NCI-H2081 (cell line): ENCODE results near the gene PNKP.

ENCODE experiments used
- DNase-seq, 2 experiments: peaks; one replicate each; lab custom pipeline; 2025; lab: John Stamatoyannopoulos, UW

The PNKP gene

GRCh38 chr19:49860336-49861102 lies 6.9 kb downstream of the PNKP start:
- no peak for DNase-seq

GRCh38 chr19:49859682-49860335 lies 7.6 kb downstream of the PNKP start:
- DNase-seq: no peak

DNA sequence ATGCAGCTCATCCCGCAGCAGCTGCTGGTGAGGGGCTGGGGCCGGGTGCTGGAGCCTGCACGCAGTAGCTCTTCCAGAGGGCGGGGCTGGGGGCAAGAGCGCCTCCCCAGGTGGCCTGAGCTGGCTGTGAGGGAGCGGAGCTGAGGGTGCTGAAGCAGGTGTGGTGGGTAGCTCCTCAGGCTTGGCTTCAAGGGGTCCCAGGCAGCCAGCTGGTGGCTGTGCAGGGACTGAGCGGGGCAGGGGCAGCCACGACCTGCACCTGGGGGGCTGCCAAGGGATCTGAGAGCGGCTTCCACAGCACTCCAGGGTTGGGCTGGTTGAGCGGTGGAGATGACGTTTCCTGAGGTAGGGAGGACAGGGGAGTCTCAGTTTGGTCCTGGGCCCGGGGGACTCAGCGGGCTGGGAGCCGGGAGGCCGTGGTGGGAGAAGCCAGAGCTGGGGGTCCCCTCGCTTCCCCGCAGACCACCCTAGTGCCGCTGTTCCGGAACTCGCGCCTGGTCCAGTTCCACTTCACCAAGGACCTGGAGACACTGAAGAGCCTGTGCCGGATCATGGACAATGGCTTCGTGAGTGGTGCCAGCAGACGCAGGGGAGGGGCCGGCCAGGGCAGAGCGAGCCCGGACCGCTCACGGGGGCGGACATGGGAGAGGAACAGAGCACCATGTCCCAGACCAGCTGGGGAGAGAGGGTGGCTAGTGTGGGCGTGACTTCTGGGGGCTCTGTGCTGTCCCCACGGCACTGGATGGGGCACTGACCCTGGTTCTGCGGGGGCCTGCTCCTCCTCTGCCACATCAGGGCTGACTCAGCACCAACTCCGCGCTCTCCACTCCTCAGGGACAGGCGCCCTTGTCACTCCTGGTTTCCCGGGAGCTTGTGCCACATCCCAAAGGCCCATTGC lies 9.0 kb downstream of the PNKP start:
- no peak for DNase-seq

- no peak for DNase-seq
Observed at GRCh38 chr19:49857838-49858087, 9.6 kb downstream of the PNKP start.

- no peak for DNase-seq
Observed at GRCh38 chr19:49857061-49857837, 10.1 kb downstream of the PNKP start.

DNA sequence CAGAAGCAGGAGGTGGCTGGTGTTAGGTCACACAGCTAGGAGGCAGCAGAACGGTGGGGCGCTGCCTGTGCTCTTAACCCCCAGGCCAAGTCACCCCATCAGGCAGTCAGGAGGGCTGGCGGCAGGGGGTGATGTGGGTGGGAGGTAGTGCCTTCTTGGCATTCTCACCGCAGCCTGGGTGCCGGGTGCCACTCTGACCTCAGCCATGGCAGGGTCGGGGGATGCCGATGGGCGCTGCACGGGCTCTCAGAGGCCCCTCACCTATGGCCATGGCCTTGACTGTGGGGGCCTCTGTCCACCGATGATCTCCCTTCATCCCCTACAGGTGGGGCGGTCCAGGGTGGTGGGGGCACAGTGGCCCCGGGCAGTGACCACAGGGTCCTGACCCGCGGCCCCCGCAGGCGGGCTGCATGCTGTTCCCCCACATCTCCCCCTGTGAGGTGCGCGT lies 10.8 kb downstream of the PNKP start:
- no peak for DNase-seq

DNA sequence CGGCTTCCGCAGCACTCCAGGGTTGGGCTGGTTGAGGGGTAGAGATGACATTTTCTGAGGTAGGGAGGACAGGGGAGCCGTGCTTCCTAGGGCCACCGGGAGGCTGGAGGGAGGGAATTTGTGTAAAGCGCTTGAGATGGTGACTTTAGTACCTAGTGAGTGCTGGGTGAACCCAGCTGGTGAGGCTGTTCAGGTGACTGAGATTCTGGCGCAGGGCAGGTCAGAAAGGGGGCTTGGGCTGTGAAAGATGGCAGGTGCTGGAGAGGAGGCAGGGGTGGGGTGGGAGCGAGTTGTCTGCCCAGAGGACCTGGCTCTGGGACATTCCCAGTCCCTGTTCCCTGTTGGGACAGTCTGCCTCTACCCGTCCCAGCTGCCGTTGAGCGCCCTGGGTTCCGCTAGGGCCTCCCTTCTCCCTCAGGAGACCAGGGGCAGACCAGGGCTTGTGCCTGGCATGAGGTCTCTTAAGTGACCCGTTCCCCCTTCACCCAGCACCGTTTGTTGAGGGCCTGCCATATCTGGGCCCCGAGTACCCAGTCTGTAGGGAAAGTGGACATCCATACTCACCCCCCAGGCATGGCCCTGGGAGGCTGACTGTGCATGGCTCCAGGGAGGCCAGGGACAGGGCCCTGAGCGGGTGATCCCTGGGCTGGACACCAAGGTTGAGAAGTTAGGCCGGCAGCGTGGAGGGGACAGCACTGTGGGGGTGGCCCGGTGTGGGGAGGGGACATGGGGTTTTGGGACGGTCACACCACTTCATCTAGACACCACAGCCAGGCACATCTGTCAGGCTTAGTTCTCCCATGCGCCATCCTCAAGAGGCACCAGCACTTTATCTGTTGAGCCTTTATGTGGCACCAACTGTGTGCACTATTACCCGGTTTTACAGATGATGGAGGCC lies 11.5 kb downstream of the PNKP start:
- DNase-seq: no peak

DNA sequence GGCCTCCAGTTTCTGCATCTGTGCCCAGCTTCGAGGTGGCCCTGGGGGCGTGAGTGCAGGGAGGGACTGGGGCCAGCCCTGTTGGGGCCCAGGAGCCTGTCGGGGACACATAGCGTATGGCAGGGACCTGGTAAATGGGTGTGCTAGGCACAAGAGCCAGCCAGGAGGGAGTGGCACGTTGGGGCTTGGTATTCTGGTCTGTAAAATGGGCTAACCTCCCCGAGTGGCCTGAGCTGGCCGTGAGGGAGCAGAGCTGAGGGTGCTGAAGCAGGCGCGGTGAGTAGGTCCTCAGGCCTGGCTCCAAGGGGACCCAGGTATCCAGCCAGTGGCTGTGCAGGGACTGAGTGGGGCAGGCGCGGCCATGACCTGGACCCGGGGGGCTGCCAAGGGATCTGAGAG lies 12.1 kb downstream of the PNKP start:
- DNase-seq: no peak

- DNase-seq: no peak
Observed at GRCh38 chr19:49854378-49855263, 12.8 kb downstream of the PNKP start.

- no peak for DNase-seq
Observed at GRCh38 chr19:49853852-49854377, 13.5 kb downstream of the PNKP start.

- no peak for DNase-seq
Observed at GRCh38 chr19:49852631-49853126, 14.7 kb downstream of the PNKP start.

GRCh38 chr19:49851456-49852259 lies 15.7 kb downstream of the PNKP start:
- peak in 1 of 2 experiments; percentile 26 for DNase-seq

- peak; percentile 88 to 90 for DNase-seq
Observed at GRCh38 chr19:49850487-49851342, 16.7 kb downstream of the PNKP start, which contains the start of gene PTOV1. Gene PTOV1, plus strand, starts transcription at chr19:49851159.

- DNase-seq: no peak
Observed at GRCh38 chr19:49850221-49850486, 17.2 kb downstream of the PNKP start.

DNA sequence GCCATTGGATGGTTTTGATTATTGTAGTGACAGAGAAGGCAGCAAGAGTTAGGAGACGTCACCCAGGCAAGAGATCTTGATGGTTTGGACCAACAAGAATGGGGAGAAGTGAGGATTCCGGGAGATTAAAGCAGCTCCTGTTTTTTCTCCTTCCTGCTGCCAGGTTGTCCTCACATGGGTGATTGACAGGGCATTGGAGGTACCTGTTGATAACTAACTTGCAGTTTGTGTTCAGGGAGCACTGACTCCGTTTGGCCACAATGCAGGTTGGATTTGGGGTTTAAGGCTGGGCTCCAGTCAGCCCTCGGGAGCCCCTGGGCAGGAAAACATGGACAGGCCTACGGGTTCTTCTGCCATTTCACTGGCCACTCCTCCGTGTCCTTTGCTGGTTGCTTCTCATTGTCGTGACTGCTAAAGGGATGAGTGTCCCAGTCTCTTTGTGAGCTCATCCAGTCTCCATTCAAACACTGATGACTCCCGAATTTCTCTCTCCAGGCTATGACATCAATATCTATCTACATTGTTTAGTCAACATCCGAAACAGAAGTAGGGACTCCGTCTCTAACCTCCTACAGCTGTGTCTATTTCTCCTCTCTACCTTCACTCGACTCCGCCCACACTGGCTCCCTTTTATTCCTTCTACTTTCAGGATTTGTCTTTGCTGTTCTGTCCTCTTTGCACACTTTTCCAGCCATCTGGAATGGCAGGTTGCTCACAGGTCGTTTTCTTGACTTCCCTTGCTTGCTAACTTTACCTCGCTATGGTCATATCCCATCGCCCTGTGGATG lies 17.7 kb downstream of the PNKP start:
- DNase-seq: no peak

DNA sequence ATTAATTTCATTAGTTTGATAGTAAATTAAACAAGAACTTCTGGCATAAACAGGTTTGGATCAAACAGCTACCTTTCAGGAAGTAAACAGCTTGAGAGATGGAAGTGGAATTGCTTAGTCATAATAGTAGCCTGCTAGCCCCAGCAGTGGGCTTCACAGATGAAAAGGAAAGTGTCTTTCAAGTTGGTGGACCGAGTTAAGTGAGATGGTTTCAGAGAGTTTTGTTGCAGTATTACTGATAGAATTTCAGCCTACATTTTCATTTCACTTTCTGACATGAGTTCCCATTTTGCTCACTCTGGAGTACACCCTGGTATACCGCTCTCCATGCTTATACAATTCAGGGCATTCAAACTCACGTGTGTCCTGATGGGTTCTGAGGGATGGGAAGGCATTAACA lies 18.4 kb downstream of the PNKP start:
- no peak for DNase-seq
